Muscle layer of colon (tissue), 2 donors: Measurements from ENCODE around the gene UBR1.
"Not testable (repeated sequence)": the region's sequence is repeated elsewhere in the genome, so short reads cannot be mapped to it uniquely, and the experiment has no call there.

ENCODE experiments used
- H3K27ac ChIP-seq: one replicate; pipeline ENCODE4 v1.7.0; 2013; ENCODE audit warnings: low read depth, mild to moderate bottlenecking, low read length, moderate library complexity
- H3K27me3 ChIP-seq, 2 donors: one replicate each; pipeline ENCODE4 v1.7.0; 2013; ENCODE audit warnings: low read length in 2 of 2, mild to moderate bottlenecking in 2 of 2; ENCODE audit not compliant: insufficient read depth in 2 of 2, control insufficient read depth in 1 of 2
- H3K36me3 ChIP-seq: one replicate; pipeline ENCODE4 v1.7.0; 2013; ENCODE audit warnings: mild to moderate bottlenecking, low read length; ENCODE audit not compliant: insufficient read depth
- H3K4me1 ChIP-seq: one replicate; pipeline ENCODE4 v1.7.0; 2013; ENCODE audit warnings: mild to moderate bottlenecking, low read length; ENCODE audit not compliant: insufficient read depth
- H3K4me3 ChIP-seq, 2 donors: one replicate each; pipeline ENCODE4 v1.7.0; 2013; ENCODE audit warnings: low read length in 2 of 2, low read depth in 1 of 2, mild to moderate bottlenecking in 1 of 2, moderate library complexity in 1 of 2
- H3K9ac ChIP-seq: one replicate; pipeline ENCODE4 v1.7.0; 2013; ENCODE audit warnings: low read length
- H3K9me3 ChIP-seq: one replicate; pipeline ENCODE4 v1.7.0; 2013; ENCODE audit warnings: mild to moderate bottlenecking, low read length
- donor health status: abdominal sarcoma.
- donor health status: Adenocarcinoma of cecum.

UBR1 gene

GRCh38 chr15:42999201-42999779 lies 106.5 kb downstream of the UBR1 start:
- no peak overlapping the region for H3K27ac ChIP-seq
- peaks cover 22% of the 10 kb centered on the region for H3K36me3 ChIP-seq
- no peaks in the 10 kb centered on the region for H3K9me3 ChIP-seq
- no peaks in the 10 kb centered on the region for H3K4me1 ChIP-seq
- no peak overlapping the region for H3K9ac ChIP-seq
- no peak overlapping the region for H3K4me3 ChIP-seq
- no peaks in the 10 kb centered on the region for H3K27me3 ChIP-seq

GRCh38 chr15:42996871-42997270 lies 109.0 kb downstream of the UBR1 start:
- Histone ChIP-seq H3K4me3 (no peak overlapping the region), H3K9ac (no peak overlapping the region), H3K27me3 (no peaks in the 10 kb centered on the region), H3K27ac (no peak overlapping the region), H3K36me3 (peaks cover 14% of the 10 kb centered on the region), H3K9me3 (no peaks in the 10 kb centered on the region), H3K4me1 (no peaks in the 10 kb centered on the region)

GRCh38 chr15:42994546-42994945 lies 111.3 kb downstream of the UBR1 start:
- H3K27ac ChIP-seq = no peak overlapping the region
- no peaks in the 10 kb centered on the region for H3K27me3 ChIP-seq
- H3K9me3 ChIP-seq = no peaks in the 10 kb centered on the region
- no peaks in the 10 kb centered on the region for H3K4me1 ChIP-seq
- H3K4me3 ChIP-seq = no peak overlapping the region
- H3K9ac ChIP-seq = no peak overlapping the region
- H3K36me3 ChIP-seq = peaks cover 14% of the 10 kb centered on the region

- peaks cover 31% of the 10 kb centered on the region for H3K36me3 ChIP-seq
- no peaks in the 10 kb centered on the region for H3K27me3 ChIP-seq
- H3K9ac ChIP-seq = no peak overlapping the region
- no peaks in the 10 kb centered on the region for H3K9me3 ChIP-seq
- no peaks in the 10 kb centered on the region for H3K4me1 ChIP-seq
- no peak overlapping the region for H3K27ac ChIP-seq
- no peak overlapping the region for H3K4me3 ChIP-seq
Measured at GRCh38 chr15:42992626-42993025, 113.2 kb downstream of the UBR1 start.

GRCh38 chr15:42986693-42987342 lies 119.0 kb downstream of the UBR1 start:
- H3K4me1 ChIP-seq = no peaks in the 10 kb centered on the region
- no peaks in the 10 kb centered on the region for H3K9me3 ChIP-seq
- peaks cover 39% of the 10 kb centered on the region for H3K36me3 ChIP-seq
- no peak overlapping the region for H3K9ac ChIP-seq
- H3K4me3 ChIP-seq = no peak overlapping the region
- H3K27me3 ChIP-seq = no peaks in the 10 kb centered on the region
- no peak overlapping the region for H3K27ac ChIP-seq

- no peak overlapping the region for H3K4me3 ChIP-seq
- H3K27me3 ChIP-seq = no peaks in the 10 kb centered on the region
- H3K9ac ChIP-seq = no peak overlapping the region
- H3K9me3 ChIP-seq = no peaks in the 10 kb centered on the region
- peaks cover 46% of the 10 kb centered on the region for H3K36me3 ChIP-seq
- H3K27ac ChIP-seq = no peak overlapping the region
- no peaks in the 10 kb centered on the region for H3K4me1 ChIP-seq
Measured at GRCh38 chr15:42984493-42985034, 121.3 kb downstream of the UBR1 start.

- not testable (repeated sequence) for H3K4me1 ChIP-seq, H3K9me3 ChIP-seq, H3K27ac ChIP-seq, H3K27me3 ChIP-seq, H3K9ac ChIP-seq, H3K4me3 ChIP-seq
- peaks cover 57% of the 10 kb centered on the region for H3K36me3 ChIP-seq
Measured at GRCh38 chr15:42979113-42979512, 126.7 kb downstream of the UBR1 start.

- H3K36me3 ChIP-seq = peaks cover 55% of the 10 kb centered on the region
- H3K27ac ChIP-seq = no peak overlapping the region
- H3K27me3 ChIP-seq = no peaks in the 10 kb centered on the region
- no peaks in the 10 kb centered on the region for H3K4me1 ChIP-seq
- H3K4me3 ChIP-seq = no peak overlapping the region
- peaks cover 3% of the 10 kb centered on the region for H3K9me3 ChIP-seq
- H3K9ac ChIP-seq = no peak overlapping the region
Measured at GRCh38 chr15:42974202-42974862, 131.5 kb downstream of the UBR1 start.

- H3K36me3 ChIP-seq = peaks cover 53% of the 10 kb centered on the region
- no peak overlapping the region for H3K27ac ChIP-seq
- H3K9ac ChIP-seq = no peak overlapping the region
- H3K9me3 ChIP-seq = peaks cover 3% of the 10 kb centered on the region
- H3K4me3 ChIP-seq = no peak overlapping the region
- H3K4me1 ChIP-seq = no peaks in the 10 kb centered on the region
- no peaks in the 10 kb centered on the region for H3K27me3 ChIP-seq
Measured at GRCh38 chr15:42973114-42973513, 132.7 kb downstream of the UBR1 start.

GRCh38 chr15:42971830-42972229 lies 134.0 kb downstream of the UBR1 start:
- Histone ChIP-seq H3K4me1 (no peaks in the 10 kb centered on the region), H3K36me3 (peaks cover 45% of the 10 kb centered on the region), H3K9ac (no peak overlapping the region)

GRCh38 chr15:42964476-42964875 lies 141.4 kb downstream of the UBR1 start:
- Histone ChIP-seq H3K36me3 (peaks cover 41% of the 10 kb centered on the region), H3K27me3 (no peaks in the 10 kb centered on the region), H3K9ac (no peak overlapping the region), H3K4me3 (no peak overlapping the region), H3K4me1 (no peaks in the 10 kb centered on the region), H3K9me3 (no peaks in the 10 kb centered on the region), H3K27ac (no peak overlapping the region)

More at GRCh38 chr15:42971830-42972229, 134.0 kb downstream of the UBR1 start:
- H3K27ac ChIP-seq = no peak overlapping the region
- H3K4me3 ChIP-seq = no peak overlapping the region
- peaks cover 3% of the 10 kb centered on the region for H3K9me3 ChIP-seq
- H3K27me3 ChIP-seq = no peaks in the 10 kb centered on the region
